Measurements from ENCODE around the gene OGFR.

Gene OGFR

DNA sequence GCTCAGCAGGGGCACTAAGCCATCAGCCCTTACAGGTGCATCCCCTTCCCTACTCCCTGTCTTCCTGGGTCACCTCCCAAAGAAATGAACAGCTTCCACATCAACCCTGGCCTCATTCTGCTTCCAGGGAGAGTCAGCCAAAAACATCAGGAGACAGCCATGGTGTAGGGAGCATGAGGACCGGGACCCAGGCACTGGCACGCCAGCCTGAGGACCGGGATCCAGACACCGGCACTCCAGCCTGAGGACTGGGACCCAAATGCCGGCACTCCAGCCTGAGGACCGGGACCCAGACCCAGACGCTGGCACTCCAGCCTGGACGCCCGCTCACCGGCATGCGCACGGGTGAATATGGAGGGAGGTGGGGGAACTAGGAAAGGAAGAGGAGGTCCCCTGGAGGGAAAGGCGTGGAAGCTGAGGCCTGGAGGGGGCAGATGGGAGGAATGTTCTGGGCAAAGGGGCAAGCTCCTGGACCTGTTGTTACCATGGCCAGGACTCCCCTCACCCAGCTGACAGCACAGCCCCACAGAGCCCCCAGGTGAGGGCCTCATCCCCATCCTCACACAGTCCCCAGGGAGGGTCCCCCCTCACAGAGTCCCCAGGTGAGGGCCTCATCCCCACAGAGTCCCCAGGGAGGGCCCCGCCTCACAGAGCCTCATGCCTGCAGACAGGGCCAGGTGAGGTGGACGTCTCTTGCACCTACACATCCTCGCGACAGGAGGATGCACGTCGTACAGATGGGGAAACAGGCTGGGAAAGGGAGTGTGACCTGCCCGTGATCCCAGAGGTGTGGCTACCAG, 34.3 kb upstream of the OGFR start:
- no peak for DNase-seq

DNA sequence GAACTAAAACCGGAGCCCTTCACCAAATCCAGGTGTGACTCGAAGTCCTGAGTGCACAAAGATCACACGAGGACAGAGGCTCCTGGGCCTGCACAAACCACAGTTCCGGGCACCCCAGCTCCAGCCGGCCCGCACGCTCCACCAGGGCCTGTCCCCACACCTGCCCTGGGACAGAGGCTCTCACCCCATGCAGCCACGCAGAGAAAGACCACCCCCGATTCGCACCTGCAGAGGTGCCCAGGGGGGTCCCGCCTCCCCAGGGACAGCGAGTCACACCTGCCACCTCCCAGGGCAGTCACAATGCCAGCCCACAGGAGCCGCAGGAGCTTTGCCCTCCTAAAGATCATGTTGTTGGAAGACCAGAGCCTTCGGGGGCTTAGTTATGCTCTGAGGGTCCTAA, 33.7 kb upstream of the OGFR start:
- DNase-seq, result no peak

GRCh38 chr20:62771396-62772102, 33.1 kb upstream of the OGFR start:
- no peak for DNase-seq

DNA sequence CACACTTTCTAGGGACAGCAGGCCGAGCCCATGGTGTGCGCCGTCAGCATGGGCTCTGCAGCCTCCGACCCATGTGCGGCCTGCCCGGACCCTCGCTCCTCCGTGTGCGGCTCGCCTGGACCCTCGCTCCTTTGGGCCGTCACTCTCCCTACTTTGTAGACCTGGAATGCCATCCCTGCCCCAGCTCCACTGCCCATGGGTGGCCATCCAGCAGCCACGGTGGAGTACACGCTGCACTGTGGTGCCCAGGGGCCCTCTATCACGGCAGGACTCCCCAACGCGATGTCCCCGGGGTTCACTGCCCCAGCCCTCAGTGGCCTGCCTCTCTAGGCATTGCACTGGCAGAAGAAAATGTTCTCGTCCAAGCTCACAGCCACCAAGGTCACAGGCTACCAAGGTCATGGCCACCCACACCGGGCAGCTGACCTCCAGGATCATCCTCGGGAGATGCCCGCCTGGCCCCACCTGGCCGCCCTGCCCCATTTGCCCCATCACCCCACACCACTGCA, 32.5 kb upstream of the OGFR start:
- DNase-seq, result no peak

- no peak for DNase-seq
Observed at GRCh38 chr20:62772619-62772989, 32.0 kb upstream of the OGFR start.

DNA sequence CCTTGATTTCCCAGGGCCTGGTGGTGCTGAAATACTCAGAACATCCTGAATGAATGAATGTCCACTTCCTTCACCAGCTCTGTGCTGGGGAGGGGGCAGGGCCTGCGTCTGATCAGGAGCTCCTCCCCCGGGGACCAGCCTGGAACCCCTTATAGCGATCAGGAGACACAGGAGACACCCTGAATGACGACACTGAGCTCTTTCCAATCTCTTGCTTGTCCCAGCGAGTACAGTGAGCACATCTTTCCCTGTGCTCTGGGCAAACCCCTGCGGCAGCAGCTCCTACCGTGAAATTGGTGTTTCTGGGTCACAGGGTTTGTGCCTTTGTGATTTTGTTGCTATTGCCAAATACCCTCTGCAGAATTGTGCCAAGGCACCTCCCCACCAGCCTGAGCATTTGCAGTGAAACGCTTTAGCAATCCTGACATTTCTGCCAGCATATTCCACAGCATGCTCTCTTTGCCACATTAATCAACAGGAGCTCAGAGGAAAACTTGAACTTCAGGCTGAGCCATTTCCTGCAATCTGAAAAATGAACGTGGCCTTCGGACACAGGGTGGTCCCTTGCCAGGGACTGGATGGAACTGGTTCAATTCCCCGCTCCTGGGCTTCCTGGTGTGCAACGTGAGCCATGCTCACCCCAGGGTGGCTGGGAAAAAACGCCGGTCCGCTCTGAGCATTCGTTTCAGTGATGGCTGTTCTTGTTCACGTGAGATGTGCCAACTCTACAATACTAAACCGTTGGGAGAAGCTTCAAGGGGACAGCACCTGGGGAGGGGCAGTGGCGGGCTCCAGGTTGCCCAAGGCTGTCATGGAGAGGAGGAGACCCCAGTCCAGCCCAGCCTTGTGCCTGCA, 31.4 kb upstream of the OGFR start:
- DNase-seq, result no peak

DNA sequence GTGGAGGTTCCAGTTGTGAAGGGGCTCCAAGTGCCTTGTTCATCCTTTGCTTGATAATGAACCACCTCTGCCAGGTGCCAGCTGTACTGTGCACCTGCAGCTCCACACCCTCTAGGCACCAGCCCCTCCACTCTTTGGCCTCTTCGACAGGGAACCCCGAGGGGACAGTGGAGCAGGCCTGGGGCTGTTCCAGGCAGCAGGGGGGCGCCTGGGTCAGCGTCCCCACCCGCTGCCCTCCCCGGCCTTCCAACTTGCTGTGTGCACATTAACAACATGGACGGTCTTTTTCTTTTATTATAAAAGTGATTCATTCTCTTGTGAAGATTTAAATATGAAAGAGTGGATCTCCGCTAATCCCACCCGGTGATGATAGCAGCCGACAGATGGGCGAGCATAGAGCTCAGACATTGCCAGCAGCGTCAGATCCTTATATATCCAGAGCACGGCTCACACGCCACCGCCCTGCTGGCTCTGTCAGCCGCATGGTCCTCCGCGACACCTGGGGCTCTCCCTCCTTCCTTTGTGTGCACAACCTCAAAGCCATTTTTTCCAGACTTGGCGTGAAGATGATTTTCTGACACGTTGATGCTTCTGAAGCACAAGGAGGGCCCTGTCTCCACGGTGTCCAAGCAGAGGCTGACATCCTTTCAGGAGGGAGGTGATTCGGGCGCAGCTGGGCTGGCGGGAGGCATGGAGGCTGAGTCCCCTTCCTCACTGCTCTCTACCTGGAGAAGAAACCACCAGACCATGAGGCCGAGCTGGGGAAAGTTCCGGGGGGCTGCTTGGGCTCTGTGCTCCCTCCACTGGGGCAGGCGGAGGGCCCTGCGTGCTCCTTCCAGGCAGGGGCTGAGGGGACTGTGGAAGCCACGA, 30.6 kb upstream of the OGFR start:
- peak; percentile 32 for DNase-seq

GRCh38 chr20:62774762-62775161, 29.9 kb upstream of the OGFR start:
- DNase-seq, result no peak

- DNase-seq, result no peak
Observed at GRCh38 chr20:62775206-62775605, 29.4 kb upstream of the OGFR start.

- no peak for DNase-seq
Observed at GRCh38 chr20:62776035-62776691, 28.5 kb upstream of the OGFR start.

DNA sequence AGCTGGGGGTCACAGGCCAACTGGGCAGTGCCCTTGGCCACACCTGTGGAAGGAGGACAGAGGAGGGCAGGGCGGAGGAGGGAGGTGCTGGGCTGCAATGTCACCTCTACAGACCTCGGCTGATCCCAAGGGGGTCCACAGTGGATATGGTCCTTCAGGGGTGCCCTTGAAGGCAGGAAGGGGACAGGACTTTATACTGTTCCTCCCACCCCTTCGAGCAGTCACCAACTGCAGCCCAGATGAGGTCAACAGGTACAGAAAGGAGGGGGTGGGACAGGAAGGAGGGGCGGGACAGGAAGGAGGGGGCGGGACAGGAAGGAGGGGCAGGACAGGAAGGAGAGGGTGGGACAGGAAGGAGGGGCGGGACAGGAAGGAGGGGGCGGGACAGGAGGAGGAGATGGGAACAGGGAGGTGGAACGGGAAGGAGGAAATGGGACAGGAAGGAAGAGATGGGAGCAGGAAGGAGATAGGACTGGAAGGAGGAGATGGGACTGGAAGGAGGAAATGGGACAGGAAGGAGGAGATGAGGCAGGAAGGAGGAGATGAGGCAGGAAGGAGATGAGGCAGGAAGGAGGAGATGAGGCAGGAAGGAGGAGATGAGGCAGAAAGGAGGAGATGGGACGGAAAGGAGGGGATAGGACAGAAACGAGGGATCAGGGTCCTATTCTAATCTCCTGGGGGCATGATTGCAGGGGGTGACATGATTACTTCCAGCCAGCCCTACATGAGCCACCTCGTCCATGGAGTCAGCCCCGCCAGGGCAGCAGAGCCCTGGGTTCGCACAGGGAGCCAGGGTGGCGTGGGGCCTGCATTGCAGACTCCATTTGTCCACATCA, 27.7 kb upstream of the OGFR start:
- DNase-seq, result peak; percentile 35

GRCh38 chr20:62777528-62777830, 27.2 kb upstream of the OGFR start:
- DNase-seq, result no peak

DNA sequence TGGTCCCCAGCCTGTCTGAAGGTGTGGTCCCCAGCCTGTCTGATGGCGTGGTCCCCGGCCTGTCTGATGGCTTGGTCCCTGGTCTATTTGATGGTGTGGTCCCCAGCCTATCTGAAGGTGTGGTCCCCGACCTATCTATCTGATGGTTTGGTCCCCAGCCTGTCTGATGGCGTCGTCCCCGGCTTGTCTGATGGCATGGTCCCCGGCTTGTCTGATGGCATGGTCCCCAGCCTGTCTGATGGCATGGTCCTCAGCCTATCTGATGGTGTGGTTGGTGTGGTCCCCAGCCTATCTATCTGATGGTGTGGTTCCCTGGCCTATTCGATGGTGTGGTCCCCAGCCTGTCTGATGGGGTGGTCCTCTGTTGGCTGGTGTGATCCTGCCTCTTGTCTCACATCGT, 26.6 kb upstream of the OGFR start:
- DNase-seq, result no peak

DNA sequence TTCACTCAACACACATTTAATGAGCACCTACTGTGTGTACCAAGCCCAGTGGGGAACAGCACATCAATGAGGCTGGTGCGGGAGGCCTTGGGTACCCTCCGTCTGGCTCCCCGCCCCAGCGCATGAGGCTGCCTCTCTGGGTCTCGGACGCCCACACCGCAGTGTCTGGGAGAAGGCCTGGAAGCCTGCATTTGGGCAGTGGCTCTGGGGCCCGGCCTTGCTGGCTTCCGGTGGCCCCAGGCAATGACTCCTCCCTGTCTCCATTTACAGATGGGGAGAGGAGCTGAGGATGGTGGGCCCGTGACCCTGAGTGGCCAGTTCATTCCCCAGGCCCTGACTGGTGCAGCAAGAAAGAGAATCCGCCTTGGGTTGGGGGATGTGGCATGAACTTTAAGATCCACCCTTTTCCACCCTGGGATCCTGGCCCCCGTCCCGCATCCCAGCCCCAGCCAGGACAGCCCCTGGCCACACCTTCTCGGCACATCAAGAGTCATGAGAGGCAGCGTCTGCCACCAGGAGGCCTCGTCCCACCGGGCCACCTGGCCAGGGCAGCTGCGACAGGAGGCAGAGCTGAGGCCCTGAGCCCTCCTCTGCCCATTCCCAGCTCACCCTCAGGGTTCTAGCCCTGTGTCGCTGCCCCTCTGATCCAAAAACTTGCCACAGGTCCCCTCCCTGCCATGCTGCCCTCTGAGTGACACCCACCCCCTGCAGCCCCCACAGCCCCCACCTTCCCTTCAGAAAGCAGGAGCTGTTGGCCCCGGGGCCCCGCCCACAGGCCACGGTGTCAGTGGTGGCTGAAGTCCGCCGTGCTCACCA, 25.8 kb upstream of the OGFR start:
- DNase-seq, result no peak

- DNase-seq, result no peak
Observed at GRCh38 chr20:62779417-62779685, 25.3 kb upstream of the OGFR start.

GRCh38 chr20:62780204-62780603, 24.4 kb upstream of the OGFR start:
- no peak for DNase-seq

GRCh38 chr20:62780696-62781095, 23.9 kb upstream of the OGFR start:
- DNase-seq, result no peak

GRCh38 chr20:62782149-62782892, 22.3 kb upstream of the OGFR start:
- no peak for DNase-seq

GRCh38 chr20:62782893-62783278, 21.7 kb upstream of the OGFR start:
- DNase-seq, result no peak

DNA sequence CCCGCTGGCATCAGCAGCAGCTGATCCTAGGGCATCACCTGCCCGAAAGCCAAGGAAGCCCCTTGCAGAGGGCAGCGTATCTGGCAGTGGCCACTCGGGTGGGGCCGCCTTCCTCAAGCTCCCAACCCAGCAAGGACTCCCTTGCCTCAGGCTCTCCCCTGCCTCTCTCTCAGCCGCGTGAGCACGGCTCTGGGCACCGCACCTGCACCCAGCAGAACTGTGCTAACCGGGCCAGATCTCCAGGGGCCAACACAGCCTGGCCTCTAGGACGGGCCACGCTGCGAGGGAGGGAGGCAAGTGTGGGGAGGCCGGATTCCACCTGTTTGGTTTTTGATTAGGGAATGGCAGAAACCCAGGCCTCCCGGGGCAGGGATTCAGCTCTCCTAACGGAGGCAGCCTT, 20.1 kb upstream of the OGFR start:
- DNase-seq, result no peak
